Islet of Langerhans (tissue), 1 donor: ENCODE data around the gene HSPD1.

Source experiments
- FAIRE-seq: peaks from one replicate; lab custom pipeline; 2011; peaks lifted over from hg19 to GRCh38; lab: Jason Lieb, UNC

Gene HSPD1

GRCh38 chr2:197499594-197500502 lies at the start of gene HSPD1, which contains the start of gene HSPE1:
Gene HSPD1, minus strand, starts transcription at chr2:197499840. Its CDS starts 992 bp downstream, at chr2:197498848.
Gene HSPE1, plus strand, starts transcription at chr2:197500379. Its CDS starts 58 bp downstream, at chr2:197500437.
- FAIRE-seq: no peak

GRCh38 chr2:197548582-197548981 lies 48.9 kb upstream of the HSPD1 start:
- no peak for FAIRE-seq

GRCh38 chr2:197547163-197547900 lies 47.7 kb upstream of the HSPD1 start:
- FAIRE-seq: no peak

- no peak for FAIRE-seq
These were observed 43.6 kb upstream of the HSPD1 start for GRCh38 chr2:197543206-197543605.

- FAIRE-seq: no peak
These were observed 40.1 kb upstream of the HSPD1 start for GRCh38 chr2:197539734-197540133.

GRCh38 chr2:197538412-197538811 lies 38.8 kb upstream of the HSPD1 start:
- no peak for FAIRE-seq

GRCh38 chr2:197517150-197517549 lies 17.5 kb upstream of the HSPD1 start:
- no peak for FAIRE-seq

- no peak for FAIRE-seq
These were observed 16.7 kb upstream of the HSPD1 start for GRCh38 chr2:197516393-197516761.

- no peak for FAIRE-seq
These were observed 16.2 kb upstream of the HSPD1 start, which contains the start of gene MOB4 for GRCh38 chr2:197515739-197516392. Gene MOB4, plus strand, starts transcription at chr2:197516066. Its CDS starts 21 bp downstream, at chr2:197516087.

- no peak for FAIRE-seq
These were observed 15.7 kb upstream of the HSPD1 start for GRCh38 chr2:197515315-197515738.

- no peak for FAIRE-seq
These were observed 15.1 kb upstream of the HSPD1 start for GRCh38 chr2:197514754-197515153.

GRCh38 chr2:197513915-197514314 lies 14.3 kb upstream of the HSPD1 start:
- no peak for FAIRE-seq

- FAIRE-seq: no peak
These were observed 7.0 kb upstream of the HSPD1 start for GRCh38 chr2:197506658-197507057.

- no peak for FAIRE-seq
These were observed 4.9 kb upstream of the HSPD1 start for GRCh38 chr2:197504512-197504911.

GRCh38 chr2:197504000-197504399 lies 4.4 kb upstream of the HSPD1 start:
- no peak for FAIRE-seq

- no peak for FAIRE-seq
These were observed 3.0 kb upstream of the HSPD1 start for GRCh38 chr2:197502685-197503084.

- FAIRE-seq: no peak
These were observed 2.6 kb upstream of the HSPD1 start for GRCh38 chr2:197502201-197502600.

- no peak for FAIRE-seq
These were observed 977 bp upstream of the HSPD1 start for GRCh38 chr2:197500503-197501131.

- FAIRE-seq: no peak
These were observed 575 bp downstream of the HSPD1 start for GRCh38 chr2:197498937-197499593.

- no peak for FAIRE-seq
These were observed 1.3 kb downstream of the HSPD1 start for GRCh38 chr2:197498235-197498936.

- no peak for FAIRE-seq
These were observed 2.3 kb downstream of the HSPD1 start for GRCh38 chr2:197497326-197497725.
